ENCODE results near the gene MARK1. TPM values are rescaled to one million over a fixed set of nuclear protein-coding genes. Genes with fewer than 3 reads are reported as not detected.
"Not testable (repeated sequence)": the region's sequence is repeated elsewhere in the genome, so short reads cannot be mapped to it uniquely, and the experiment has no call there.

MARK1 gene
- total RNA-seq, 4 donors from 2014 or later, result 11.1 to 12.9 (median 11.9) TPM

DNA sequence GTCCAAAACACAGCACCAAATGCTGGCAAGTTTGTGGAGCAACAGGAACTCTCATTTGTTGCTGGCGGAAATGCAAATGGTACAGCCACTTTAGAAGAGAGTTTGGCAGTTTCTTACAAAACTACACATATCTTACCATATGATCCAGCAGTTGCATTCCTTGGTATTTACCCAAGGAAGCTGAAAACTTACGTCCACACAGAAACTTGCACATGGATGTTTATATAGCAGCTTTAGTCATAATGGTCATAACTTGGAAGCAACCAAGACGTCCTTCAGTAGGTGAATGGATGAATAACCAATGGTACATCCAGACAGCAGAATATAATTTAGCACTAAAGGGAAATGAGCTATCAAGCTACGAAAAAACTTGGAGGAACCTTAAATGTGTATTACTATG, 66.4 kb downstream of the MARK1 start:
- TF ChIP-seq, protein P1, sequence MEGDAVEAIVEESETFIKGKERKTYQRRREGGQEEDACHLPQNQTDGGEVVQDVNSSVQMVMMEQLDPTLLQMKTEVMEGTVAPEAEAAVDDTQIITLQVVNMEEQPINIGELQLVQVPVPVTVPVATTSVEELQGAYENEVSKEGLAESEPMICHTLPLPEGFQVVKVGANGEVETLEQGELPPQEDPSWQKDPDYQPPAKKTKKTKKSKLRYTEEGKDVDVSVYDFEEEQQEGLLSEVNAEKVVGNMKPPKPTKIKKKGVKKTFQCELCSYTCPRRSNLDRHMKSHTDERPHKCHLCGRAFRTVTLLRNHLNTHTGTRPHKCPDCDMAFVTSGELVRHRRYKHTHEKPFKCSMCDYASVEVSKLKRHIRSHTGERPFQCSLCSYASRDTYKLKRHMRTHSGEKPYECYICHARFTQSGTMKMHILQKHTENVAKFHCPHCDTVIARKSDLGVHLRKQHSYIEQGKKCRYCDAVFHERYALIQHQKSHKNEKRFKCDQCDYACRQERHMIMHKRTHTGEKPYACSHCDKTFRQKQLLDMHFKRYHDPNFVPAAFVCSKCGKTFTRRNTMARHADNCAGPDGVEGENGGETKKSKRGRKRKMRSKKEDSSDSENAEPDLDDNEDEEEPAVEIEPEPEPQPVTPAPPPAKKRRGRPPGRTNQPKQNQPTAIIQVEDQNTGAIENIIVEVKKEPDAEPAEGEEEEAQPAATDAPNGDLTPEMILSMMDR (IDR thresholded peaks at IDR 0.05), result no peak
- TF ChIP-seq EP300 (IDR thresholded peaks at IDR 0.05), result no peak
- H3K4me3 ChIP-seq, result no peak overlapping the region
- H3K9me3 ChIP-seq, result no peaks in the 10 kb centered on the region
- H3K4me1 ChIP-seq, result no peaks in the 10 kb centered on the region
- H3K27me3 ChIP-seq, result no peaks in the 10 kb centered on the region
- H3K36me3 ChIP-seq, result peaks cover 0 to 11% (median 0%) of the 10 kb centered on the region in 3 donors
- no peak for DNase-seq (ENCODE audit: low spot score in 2 of 2)
- H3K27ac ChIP-seq, result no peak overlapping the region
- WGBS, 2 donors, result 83 to 95% methylated on average over 4 of the region's 4 CpGs

GRCh38 chr1:220595179-220595578, 67.2 kb downstream of the MARK1 start:
- Histone ChIP-seq H3K27ac (no peak overlapping the region), H3K9me3 (no peaks in the 10 kb centered on the region), H3K36me3 (peaks cover 0 to 8% (median 0%) of the 10 kb centered on the region in 3 donors), H3K27me3 (no peaks in the 10 kb centered on the region), H3K4me1 (no peaks in the 10 kb centered on the region), H3K4me3 (no peak overlapping the region)
- WGBS, 2 donors, result 90 to 94% methylated on average over 3 of the region's 3 CpGs
- no peak for TF ChIP-seq EP300 (IDR thresholded peaks at IDR 0.05)
- no peak for TF ChIP-seq POLR2A (IDR thresholded peaks at IDR 0.05)
- TF ChIP-seq, protein P1 (IDR thresholded peaks at IDR 0.05), result no peak
- no peak for DNase-seq (ENCODE audit: low spot score in 2 of 2)

GRCh38 chr1:220604926-220605325, 77.0 kb downstream of the MARK1 start:
- TF ChIP-seq, protein P1 (IDR thresholded peaks at IDR 0.05), result no peak
- no peak for TF ChIP-seq POLR2A (IDR thresholded peaks at IDR 0.05)
- Histone ChIP-seq H3K9me3 (no peaks in the 10 kb centered on the region), H3K36me3 (no peaks in the 10 kb centered on the region), H3K27ac (no peak overlapping the region), H3K4me1 (no peaks in the 10 kb centered on the region), H3K27me3 (no peaks in the 10 kb centered on the region), H3K4me3 (no peak overlapping the region)
- DNase-seq (ENCODE audit: low spot score in 2 of 2), result no peak
- 94 to 95% methylated on average over 3 of the region's 3 CpGs for WGBS, 2 donors

GRCh38 chr1:220605651-220606050, 77.7 kb downstream of the MARK1 start:
- not testable (repeated sequence) for H3K27ac ChIP-seq; H3K9me3 ChIP-seq; DNase-seq (ENCODE audit: low spot score in 2 of 2); H3K27me3 ChIP-seq; H3K4me3 ChIP-seq; H3K36me3 ChIP-seq; H3K4me1 ChIP-seq
- 81 to 94% methylated on average over 4 of the region's 4 CpGs for WGBS, 2 donors

GRCh38 chr1:220611100-220611499, 83.2 kb downstream of the MARK1 start:
- WGBS, 2 donors, result 79 to 83% methylated on average over 11 of the region's 11 CpGs
- DNase-seq (ENCODE audit: low spot score in 2 of 2), result not testable (repeated sequence)

GRCh38 chr1:220616836-220617235, 88.9 kb downstream of the MARK1 start:
- no peak overlapping the region for H3K4me3 ChIP-seq
- no peaks in the 10 kb centered on the region for H3K27me3 ChIP-seq
- H3K4me1 ChIP-seq, result no peaks in the 10 kb centered on the region
- DNase-seq (ENCODE audit: low spot score in 2 of 2), result no peak
- no peak for TF ChIP-seq EP300 (IDR thresholded peaks at IDR 0.05)
- TF ChIP-seq, protein P1 (IDR thresholded peaks at IDR 0.05), result no peak
- TF ChIP-seq POLR2A (IDR thresholded peaks at IDR 0.05), result no peak
- peaks cover 0 to 16% (median 0%) of the 10 kb centered on the region in 3 donors for H3K36me3 ChIP-seq
- no peaks in the 10 kb centered on the region for H3K9me3 ChIP-seq
- no peak overlapping the region for H3K27ac ChIP-seq

More at GRCh38 chr1:220611100-220611499, 83.2 kb downstream of the MARK1 start:
- not testable (repeated sequence) for H3K4me3 ChIP-seq, H3K27ac ChIP-seq, H3K4me1 ChIP-seq, H3K9me3 ChIP-seq, H3K27me3 ChIP-seq
- H3K36me3 ChIP-seq, result peaks cover 0 to 12% (median 0%) of the 10 kb centered on the region in 3 donors

Measured in tibial nerve (tissue), 4 donors.